ENCODE data around the gene PAQR6.

Gene PAQR6, protein sequence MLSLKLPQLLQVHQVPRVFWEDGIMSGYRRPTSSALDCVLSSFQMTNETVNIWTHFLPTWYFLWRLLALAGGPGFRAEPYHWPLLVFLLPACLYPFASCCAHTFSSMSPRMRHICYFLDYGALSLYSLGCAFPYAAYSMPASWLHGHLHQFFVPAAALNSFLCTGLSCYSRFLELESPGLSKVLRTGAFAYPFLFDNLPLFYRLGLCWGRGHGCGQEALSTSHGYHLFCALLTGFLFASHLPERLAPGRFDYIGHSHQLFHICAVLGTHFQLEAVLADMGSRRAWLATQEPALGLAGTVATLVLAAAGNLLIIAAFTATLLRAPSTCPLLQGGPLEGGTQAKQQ

DNA sequence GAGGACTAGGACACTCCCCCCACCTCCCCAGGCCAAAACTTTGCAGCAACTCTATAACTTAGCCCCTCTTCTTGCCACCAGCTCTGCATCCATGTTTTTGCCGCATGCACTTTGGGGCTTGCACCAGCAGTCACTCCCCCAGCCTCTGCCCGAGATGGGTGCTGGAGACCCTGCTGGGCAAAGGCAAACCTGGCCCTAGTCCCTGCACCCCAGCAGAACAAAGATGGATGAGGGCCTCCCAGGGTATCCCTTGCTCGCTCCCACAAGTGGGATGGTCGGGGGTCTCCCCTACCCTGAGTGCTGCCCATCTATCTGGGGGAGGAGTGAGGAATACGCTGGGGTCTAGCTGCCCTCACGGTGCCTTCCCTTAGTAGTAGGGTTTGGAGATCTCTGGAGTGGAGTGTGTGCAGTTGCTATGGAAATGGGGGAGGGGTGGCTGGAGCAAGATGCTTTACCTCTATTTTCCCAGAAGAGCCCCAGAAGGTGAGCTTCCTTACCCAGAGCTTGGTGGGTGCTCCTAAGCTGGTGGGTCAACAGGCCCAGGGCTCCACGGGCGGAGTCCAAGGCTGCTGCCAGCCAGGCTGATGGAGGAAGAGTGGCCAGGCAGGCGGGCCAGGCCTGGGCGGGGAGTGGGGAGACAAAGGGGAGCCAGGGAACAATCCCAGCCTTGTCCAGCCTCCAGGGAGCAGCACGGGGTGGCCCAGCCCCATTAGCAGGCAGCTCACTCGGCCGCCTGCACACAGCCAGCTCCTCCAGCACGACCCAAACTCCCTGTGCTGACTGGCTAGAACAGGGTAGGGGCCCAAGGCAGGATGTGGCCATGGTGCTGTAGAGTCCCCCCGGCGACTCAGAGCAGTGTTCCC lies at the start of gene PAQR6:
PAQR6 (minus strand) TSS at position 597 of the 863 bp plus-strand sequence. CDS start 1,325 bp downstream, outside the sequence.
- DNase-seq, result peak; percentile 51

DNA sequence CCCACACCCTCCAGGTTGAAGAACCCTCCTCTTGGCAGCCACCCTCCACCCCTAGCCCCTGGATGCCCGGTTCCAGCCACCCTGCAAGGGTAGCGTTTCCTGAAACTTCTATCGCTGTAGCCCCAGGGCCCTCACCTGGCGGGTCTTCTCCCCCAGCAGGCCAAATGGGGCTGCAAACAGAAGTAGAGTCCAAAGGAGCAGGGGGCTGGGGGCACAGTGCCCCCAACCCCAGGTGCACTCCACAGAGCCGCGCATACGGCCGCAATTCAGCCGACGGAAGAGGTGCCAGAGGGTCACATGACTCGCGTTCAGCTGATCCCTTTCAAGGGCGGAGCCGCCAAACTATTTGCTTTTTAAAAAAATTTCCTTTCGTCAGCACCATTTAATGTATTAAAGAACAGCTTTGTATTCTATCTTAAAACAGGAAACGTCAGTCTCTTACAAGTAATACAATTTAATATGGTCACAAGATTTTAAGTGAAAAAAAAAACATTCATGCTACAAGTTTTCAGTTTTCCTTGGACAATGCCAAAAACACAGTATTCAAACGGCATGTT lies 47.6 kb upstream of the PAQR6 start, which contains the start of gene GLMP:
GLMP (minus strand) TSS at position 289 of the 557 bp plus-strand sequence; CDS start at position 255, 34 bp downstream.
- DNase-seq, result peak; percentile 84

- no peak for DNase-seq
These were observed 46.0 kb upstream of the PAQR6 start for GRCh38 chr1:156293895-156294294.

GRCh38 chr1:156293098-156293434 lies 45.2 kb upstream of the PAQR6 start:
- DNase-seq, result no peak

DNA sequence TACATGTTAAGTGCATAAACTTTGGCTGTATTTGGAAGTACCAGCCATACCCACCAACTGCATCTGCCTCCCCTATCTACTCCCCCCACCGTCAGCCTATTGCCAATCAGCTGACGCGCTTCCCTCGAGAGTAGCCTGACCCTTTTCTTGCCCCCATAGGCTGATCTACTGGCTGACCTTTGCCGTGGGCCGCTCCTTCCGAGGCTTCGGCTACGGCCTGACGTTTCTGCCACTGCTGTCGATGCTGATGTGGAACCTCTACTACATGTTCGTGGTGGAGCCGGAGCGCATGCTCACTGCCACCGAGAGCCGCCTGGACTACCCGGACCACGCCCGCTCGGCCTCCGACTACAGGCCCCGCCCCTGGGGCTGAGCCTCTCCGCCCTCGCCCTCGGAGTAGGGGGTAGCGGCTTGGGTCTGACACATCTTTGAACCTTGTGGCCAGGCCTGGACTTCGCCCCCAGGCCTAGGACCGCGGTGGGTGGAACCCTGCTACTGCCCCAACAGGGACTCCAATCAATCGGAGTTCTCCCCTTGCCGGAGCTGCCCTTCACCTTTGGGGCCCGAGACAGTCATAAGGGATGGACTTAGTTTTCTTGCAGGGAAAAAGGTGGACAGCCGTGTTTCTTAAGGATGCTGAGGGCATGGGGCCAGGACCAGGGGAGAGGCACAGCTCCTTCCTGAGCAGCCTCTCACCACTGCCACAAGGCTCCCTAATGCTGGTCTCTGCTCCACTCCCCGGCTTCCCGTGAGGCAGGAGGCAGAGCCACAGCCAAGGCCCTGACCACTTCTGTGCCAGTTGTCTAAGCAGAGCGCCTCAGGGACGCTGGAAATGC lies 43.6 kb upstream of the PAQR6 start:
- peak; percentile 68 for DNase-seq

DNA sequence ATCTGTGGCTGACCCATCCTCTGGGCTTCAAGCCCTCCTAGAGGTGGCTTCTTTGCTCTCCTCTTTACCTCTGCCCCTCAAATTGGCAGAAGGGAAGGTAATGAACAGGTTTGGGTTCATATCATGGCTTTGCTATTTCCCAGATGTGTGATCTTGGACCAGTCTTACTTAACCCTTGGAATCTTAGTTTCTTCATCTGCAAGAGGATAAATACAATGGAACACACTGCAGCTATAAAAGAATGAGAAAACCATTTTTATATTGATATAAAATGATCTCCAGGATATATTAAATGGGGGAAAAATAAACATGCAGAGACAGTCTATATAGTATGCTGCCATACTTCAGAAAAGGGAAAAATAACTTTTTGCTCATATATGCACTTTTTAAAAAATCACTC lies 42.0 kb upstream of the PAQR6 start:
- no peak for DNase-seq

DNA sequence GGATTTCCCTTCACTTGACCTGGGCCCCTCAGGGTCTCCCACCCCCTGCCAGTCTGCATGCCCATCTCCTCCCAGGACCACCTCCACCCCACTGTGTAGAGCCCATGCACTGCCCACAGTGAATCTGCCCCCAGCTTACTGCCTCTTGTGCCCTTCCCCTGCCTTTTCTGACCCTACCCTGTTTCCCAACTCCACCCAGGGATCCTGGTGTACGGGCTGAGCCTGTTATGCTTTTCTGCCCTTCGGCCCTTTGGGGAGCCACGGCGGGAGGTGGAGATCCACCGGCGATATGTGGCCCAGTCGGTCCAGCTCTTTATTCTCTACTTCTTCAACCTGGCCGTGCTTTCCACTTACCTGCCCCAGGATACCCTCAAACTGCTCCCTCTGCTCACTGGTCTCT lies 38.2 kb upstream of the PAQR6 start:
- no peak for DNase-seq

GRCh38 chr1:156285437-156285836 lies 37.6 kb upstream of the PAQR6 start:
- DNase-seq, result no peak

- DNase-seq, result no peak
These were observed 36.9 kb upstream of the PAQR6 start for GRCh38 chr1:156284757-156285156.

DNA sequence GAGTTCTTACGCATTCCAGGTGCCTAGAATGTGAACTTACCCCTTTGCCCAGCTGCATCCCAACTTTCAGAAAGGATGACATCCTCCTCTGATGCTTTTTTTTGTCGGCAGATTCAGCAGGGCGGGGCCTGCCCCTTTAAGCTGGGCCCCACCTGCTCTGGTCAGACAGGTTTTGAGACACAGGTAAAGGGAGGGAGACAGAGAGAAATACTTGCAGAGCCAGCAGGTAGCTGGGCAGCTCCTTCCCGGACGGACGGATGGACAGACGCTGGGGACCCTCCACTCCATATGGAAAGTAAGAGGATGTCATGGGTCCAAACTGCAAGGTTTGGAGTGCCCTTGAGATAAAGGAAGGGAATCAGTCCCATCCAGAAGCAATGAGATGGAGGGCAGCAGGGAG lies 36.3 kb upstream of the PAQR6 start, which contains the start of gene TMEM79:
TMEM79 (plus strand) TSS at position 214 of the 400 bp plus-strand sequence. CDS start 902 bp downstream, outside the sequence.
- DNase-seq, result no peak

- peak; percentile 56 for DNase-seq
These were observed 35.7 kb upstream of the PAQR6 start for GRCh38 chr1:156283521-156283920.

DNA sequence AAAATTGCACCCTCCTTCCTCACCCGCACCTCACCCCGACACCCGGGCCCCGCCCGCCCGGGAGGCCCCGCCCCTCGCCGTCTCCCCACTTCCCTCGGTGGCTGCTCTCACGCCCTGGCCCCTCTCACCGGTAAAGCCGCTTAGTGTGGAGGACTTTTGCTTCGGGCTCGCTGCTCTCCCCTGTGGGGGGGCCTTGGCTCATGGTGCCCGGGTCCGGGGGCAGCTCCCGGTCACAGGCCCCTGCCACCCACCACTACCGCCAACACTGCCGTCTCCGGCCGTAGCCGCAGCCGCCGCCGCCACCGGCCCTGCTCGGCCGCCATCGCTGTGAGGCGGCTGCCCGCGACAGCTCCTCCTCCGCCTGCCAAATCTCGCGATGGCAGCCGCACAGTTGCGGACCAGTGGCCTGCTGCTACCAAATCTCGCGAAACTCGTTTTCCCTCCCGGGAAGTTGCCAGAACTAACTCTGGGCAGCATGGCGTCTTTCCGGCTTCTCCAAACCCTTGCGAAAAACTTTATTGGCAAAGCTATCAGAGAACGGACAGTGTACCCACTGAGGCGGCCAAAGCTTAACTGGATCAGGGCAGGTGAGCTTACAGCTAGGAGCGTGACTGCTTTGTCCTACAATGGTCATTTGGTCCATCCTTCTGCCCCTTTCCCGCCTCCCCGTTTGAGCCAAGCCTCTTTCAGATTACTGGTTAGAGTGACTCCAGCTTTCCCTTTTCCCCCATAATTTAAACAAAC lies 34.8 kb upstream of the PAQR6 start, which contains the start of gene SMG5:
SMG5 (minus strand) TSS at position 347 of the 744 bp plus-strand sequence; CDS start at position 202, 145 bp downstream.
- peak; percentile 100 for DNase-seq

GRCh38 chr1:156281693-156282478 lies 34.0 kb upstream of the PAQR6 start:
- peak; percentile 75 for DNase-seq

- DNase-seq, result no peak
These were observed 33.4 kb upstream of the PAQR6 start for GRCh38 chr1:156281281-156281680.

DNA sequence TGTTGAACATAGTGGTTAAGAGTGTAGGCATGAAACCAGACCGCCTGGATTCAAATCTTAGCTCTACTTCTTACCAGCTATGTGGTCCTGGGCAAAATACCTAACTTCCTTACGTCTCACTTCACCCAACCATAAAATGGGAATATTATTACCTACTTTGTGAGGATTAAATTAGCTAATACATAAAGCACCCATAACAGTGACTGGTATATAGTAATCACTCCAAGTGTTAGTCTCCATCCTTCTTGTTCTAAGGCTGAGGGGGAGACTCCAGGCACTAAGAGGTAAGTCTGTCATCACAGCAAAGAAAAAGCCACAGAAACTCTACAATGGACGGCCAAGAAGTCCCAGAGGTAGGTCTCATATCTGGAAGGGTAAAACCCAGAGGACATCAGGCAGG lies 32.0 kb upstream of the PAQR6 start:
- DNase-seq, result no peak

DNA sequence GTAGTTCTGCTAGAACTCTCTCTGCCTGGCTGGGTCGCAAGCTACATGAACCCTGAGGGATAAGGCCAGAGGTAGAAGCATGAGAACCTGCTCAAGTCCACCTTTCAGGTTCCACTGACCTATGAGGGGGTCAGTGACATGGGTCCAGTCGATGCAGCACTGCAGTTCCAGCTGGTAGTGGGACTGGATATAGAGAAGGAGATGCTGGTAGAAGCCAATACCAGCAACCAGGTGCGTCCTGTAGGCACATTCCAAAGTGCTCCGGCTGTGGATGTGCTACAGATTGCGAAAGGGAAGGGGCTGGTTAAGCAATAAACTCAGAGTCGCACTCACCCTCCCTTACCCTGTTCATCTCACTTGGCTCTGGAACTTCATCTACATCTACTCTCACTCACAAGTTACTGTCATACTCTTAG lies 29.1 kb upstream of the PAQR6 start:
- no peak for DNase-seq

DNA sequence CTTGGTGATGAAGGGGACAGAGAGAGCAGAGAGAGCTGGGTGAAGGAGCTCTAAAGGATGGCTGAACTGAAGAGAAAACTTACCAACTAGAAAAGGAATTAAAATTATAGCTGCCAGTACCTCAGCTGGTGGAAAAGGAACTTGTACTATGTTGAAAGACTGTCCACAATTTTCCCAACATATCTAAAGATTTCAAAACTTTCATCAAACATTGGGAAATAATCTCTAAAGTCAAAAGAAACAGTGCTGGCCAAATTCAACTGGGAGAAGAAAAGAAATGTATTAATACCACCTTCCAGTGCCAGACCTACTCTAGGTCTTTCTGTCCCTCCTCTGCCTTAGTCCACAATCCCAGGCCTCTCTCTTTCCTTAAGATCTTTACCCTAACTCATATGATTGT lies 28.7 kb upstream of the PAQR6 start:
- DNase-seq, result no peak

DNA sequence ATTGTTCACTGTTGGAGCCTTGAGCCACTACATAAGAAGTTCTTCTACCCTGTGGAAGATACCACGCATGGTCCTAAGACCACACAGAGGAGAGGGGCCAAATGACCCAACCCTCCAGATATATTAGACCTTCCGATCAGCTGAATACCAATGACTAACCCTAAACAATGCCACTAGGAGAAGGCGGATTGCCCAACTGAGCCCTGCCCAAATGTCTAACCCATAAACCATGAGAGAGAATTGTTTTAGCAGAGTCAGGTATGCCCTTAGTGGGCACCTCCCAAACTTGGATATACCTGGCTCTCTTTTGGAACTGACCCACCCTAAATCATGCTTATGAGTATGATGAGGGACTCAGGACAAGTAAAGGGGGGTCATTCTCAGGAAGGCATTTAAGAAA lies 22.5 kb upstream of the PAQR6 start:
- no peak for DNase-seq

DNA sequence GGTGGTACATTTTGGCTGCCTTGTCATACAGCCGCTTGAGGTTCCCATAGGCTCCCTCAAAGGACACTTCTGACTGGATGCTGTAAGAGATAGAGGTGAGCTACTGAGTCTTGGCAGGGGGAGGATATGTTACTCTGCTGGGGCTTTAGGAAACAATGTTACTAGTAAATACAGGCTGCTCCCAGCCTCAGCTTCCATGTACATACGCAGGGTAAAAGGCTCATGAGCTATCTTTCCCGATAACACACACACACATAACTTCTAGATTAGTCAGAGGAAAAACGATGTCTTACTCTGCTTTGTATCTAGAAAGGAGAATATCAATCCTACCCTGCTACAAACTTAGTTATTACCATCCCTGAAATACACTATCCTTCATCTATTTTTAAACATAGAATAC lies 20.5 kb upstream of the PAQR6 start:
- no peak for DNase-seq

DNA sequence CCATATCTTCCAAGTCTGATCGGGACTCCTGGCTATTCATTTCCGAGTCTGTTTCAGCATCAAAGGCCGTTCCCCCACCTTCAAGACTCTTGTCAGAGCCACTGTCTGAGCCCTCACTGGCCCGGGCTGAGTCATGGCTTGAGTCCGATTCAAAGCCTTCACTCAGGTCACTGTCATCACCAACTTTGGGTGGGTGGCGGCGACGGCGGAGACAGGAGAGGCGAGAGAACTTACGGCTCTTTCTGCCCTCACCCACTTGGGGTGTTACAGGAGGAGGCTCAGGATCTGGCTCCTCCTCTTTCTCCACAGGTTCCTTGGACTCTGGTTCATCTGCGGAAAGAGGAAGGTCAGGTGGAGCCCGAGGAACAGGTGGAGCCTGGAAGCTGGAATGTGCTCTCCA lies 18.2 kb upstream of the PAQR6 start:
- no peak for DNase-seq

DNA sequence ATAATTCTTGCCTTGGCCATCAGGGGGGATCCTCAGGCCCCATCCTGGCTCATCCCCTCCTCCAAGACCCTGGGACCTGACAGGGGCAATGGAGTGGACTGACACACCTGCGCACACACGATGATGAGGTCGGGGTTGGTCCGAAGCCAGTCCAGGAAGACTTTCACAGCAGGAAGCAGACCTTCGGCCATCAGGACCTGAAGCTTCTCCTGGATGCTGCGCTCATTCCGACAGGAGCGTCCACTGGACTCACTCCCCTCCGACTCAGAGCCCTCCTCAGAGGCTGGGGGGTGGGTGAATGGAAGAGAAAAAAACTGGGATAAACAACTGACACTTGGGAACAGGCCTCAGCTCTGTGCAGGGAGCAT lies 15.4 kb upstream of the PAQR6 start:
- DNase-seq, result no peak

Data from NCI-H82 (cell line).